Hepatocyte (in vitro differentiated cells): Measurements from ENCODE around the gene ZNF77. TPM values are rescaled to one million over a fixed set of nuclear protein-coding genes. Genes with fewer than 3 reads are reported as not detected.
A peak's percentile ranks its signal among the peaks of the same experiment; 100 is the strongest.
"Not testable (repeated sequence)": the region's sequence is repeated elsewhere in the genome, so short reads cannot be mapped to it uniquely, and the experiment has no call there.

ENCODE experiments used
- DNase-seq: peaks from one replicate; pipeline ENCODE4 v3.0.0-alpha.2; 2016; ENCODE audit warnings: low spot score
- H2AFZ ChIP-seq: fragments of 200-600 bp; sonication (generic); 2 replicates; pipeline ENCODE4 v1.6.0; 2016; ENCODE audit warnings: antibody characterized with exemption, mild to moderate bottlenecking
- H3K27ac ChIP-seq: fragments of 200-600 bp; sonication (generic); 2 replicates; pipeline ENCODE4 v1.5.1; 2016; ENCODE audit warnings: mild to moderate bottlenecking
- H3K27me3 ChIP-seq: fragments of 200-600 bp; sonication (generic); 2 replicates; pipeline ENCODE4 v1.6.1; 2016
- H3K36me3 ChIP-seq: fragments of 200-600 bp; sonication (generic); replicated peaks from 2 replicates; pipeline ENCODE4 v1.5.1; 2016; ENCODE audit warnings: low read depth; ENCODE audit not compliant: insufficient read depth
- H3K4me1 ChIP-seq: fragments of 200-600 bp; sonication (generic); 2 replicates; pipeline ENCODE4 v1.5.1; 2016; ENCODE audit warnings: mild to moderate bottlenecking, moderate library complexity; ENCODE audit not compliant: insufficient read depth
- H3K4me2 ChIP-seq: fragments of 200-600 bp; sonication (generic); 2 replicates; pipeline ENCODE4 v1.6.0; 2016
- H3K4me3 ChIP-seq: fragments of 200-600 bp; sonication (generic); 2 replicates; pipeline ENCODE4 v1.5.1; 2016; ENCODE audit warnings: mild to moderate bottlenecking
- H3K79me2 ChIP-seq: fragments of 200-600 bp; sonication (generic); 2 replicates; pipeline ENCODE4 v1.6.0; 2017; ENCODE audit warnings: mild to moderate bottlenecking
- H3K9me2 ChIP-seq: fragments of 200-600 bp; sonication (generic); replicated peaks from 2 replicates; pipeline ENCODE4 v1.6.0; 2017; ENCODE audit warnings: mild to moderate bottlenecking; ENCODE audit not compliant: insufficient read depth
- H3K9me3 ChIP-seq: fragments of 200-600 bp; sonication (generic); 2 replicates; pipeline ENCODE4 v1.5.1; 2016; ENCODE audit warnings: low read depth, mild to moderate bottlenecking
- H4K20me1 ChIP-seq: fragments of 200-600 bp; sonication (generic); 2 replicates; pipeline ENCODE4 v1.6.0; 2016; ENCODE audit warnings: mild to moderate bottlenecking; ENCODE audit not compliant: insufficient read depth, poor library complexity, severe bottlenecking
- EZH2 ChIP-seq: fragments of 200-600 bp; sonication (generic); IDR thresholded peaks from 2 replicates; pipeline ENCODE4 v1.6.1; 2016; ENCODE audit warnings: antibody characterized with exemption, mild to moderate bottlenecking, borderline replicate concordance
- EZH2phosphoT487 ChIP-seq: fragments of 200-600 bp; sonication (generic); IDR thresholded peaks from one replicate; pipeline ENCODE4 v1.6.1; 2018; ENCODE audit warnings: antibody characterized with exemption, mild to moderate bottlenecking, low read depth, moderate library complexity; ENCODE audit not compliant: unreplicated experiment, severe bottlenecking
- WGBS: methylation state at CpG from one replicate; pipeline ENCODE4 v1.1.6; 2016; ENCODE audit warnings: low lambda C conversion rate; ENCODE audit errors: missing lambda C conversion rate; 5-methylcytosine and 5-hydroxymethylcytosine counted together
- polyA plus RNA-seq: library from polyadenylated mRNA; unstranded; fragments of >200 nt; fragmentation: Nextera tagmentation; extraction: Ambion mirVana; gene quantifications from 2 replicates; pipeline ENCODE4 v1.2.1, GENCODE V29; 2016
- total RNA-seq: library from RNA; depleted of rRNA; stranded (reverse); fragments of >200 nt; gene quantifications from 2 replicates; pipeline ENCODE4 v1.2.3, GENCODE V29; 2014
- TF ChIP-seq, protein P1 (sequence below): fragments of 200-600 bp; sonication (generic); IDR thresholded peaks from 2 replicates; pipeline ENCODE4 v1.5.1; 2016; ENCODE audit warnings: antibody characterized with exemption, mild to moderate bottlenecking; ENCODE audit not compliant: poor library complexity

ZNF77 gene
- total RNA-seq (3.3 and 3.4 TPM in 2 replicates), polyA plus RNA-seq (1.8 and 2.2 TPM in 2 replicates)

DNA sequence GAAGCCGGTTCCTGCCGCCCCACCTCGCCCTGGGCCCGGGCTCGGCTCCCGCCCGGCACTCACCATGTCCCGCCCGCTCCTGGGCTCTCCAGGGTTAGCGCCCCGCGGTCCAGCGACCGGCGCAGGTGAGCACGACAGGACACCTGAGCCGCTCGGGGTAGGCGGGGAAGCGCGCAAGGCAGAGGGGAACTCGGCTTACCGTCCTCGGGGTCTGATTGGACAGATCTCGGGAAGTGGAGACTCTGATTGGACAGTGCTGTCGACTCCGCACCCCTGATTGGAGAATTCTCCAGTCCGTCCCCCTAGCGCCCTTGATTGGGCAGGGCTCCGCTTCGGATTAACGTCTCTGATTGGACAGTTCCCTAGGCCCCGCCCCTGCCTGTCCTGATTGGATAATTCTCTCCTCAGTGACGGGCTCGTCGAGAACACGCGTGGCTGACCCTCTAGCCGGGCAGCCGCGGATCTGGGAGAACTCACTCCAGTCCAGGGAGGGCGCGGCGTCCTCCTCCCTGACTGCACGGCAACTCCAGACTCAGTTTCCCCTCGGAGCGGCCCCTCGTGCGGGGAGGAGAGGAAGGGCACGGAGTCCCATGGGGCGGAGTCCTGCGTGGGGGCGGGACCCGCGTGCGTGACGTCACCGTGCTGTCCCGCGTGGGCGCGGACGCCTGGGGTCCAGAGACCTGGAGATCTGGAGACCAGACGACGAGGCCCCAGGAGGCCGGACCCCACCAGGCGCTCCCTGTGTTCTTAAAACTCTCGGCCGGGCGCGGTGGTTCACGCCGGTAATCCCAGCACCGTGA is at the start of gene ZNF77:
Gene ZNF77, minus strand, starts transcription at position 197 of the 800 bp plus-strand sequence. Its CDS starts 131 bp downstream, at position 66.
- H3K27me3 ChIP-seq: no peaks in the 10 kb centered on the region
- WGBS: 3% methylated on average over 58 of the region's 74 CpGs
- no peaks in the 10 kb centered on the region for H3K36me3 ChIP-seq
- no peak for TF ChIP-seq EZH2
- TF ChIP-seq, protein P1, sequence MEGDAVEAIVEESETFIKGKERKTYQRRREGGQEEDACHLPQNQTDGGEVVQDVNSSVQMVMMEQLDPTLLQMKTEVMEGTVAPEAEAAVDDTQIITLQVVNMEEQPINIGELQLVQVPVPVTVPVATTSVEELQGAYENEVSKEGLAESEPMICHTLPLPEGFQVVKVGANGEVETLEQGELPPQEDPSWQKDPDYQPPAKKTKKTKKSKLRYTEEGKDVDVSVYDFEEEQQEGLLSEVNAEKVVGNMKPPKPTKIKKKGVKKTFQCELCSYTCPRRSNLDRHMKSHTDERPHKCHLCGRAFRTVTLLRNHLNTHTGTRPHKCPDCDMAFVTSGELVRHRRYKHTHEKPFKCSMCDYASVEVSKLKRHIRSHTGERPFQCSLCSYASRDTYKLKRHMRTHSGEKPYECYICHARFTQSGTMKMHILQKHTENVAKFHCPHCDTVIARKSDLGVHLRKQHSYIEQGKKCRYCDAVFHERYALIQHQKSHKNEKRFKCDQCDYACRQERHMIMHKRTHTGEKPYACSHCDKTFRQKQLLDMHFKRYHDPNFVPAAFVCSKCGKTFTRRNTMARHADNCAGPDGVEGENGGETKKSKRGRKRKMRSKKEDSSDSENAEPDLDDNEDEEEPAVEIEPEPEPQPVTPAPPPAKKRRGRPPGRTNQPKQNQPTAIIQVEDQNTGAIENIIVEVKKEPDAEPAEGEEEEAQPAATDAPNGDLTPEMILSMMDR: no peak
- TF ChIP-seq EZH2phosphoT487: no peak
- no peaks in the 10 kb centered on the region for H3K4me1 ChIP-seq
- peak; percentile 99 for DNase-seq
- H3K9me3 ChIP-seq: no peaks in the 10 kb centered on the region
- H2AFZ ChIP-seq: peak within 1 kb of the TSS; percentile 83
- H3K27ac ChIP-seq: peak within 1 kb of the TSS; percentile 88
- peak within 1 kb of the TSS; percentile 64 for H3K4me3 ChIP-seq
- H3K79me2 ChIP-seq: peaks cover 22% of the 10 kb centered on the region
- no peaks in the 10 kb centered on the region for H3K9me2 ChIP-seq
- peak within 1 kb of the TSS; percentile 87 for H3K4me2 ChIP-seq
- H4K20me1 ChIP-seq: no peaks in the 10 kb centered on the region

DNA sequence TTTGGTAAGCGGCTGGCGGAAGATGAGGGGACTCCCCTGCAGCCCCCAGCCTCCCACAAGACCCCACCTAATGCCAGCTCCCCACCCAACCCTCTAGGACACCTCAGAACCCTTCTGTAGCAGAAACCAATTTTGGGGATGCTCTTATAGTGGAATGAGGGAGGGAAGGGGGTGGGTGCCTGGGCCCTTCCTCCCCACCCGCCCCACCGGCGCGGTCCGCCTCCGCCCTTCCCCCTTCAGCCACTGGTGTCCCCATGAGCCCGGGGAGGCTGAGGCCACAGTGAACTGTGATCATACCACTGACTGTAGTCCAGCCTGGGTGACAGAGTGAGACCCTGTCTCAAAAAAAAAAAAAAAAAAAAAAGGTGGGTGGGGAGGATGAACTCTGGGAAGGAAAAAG is 48.8 kb upstream of the ZNF77 start:
- Histone ChIP-seq H3K36me3 (no peaks in the 10 kb centered on the region), H3K4me3 (no peak overlapping the region), H2AFZ (no peak overlapping the region), H3K27ac (no peak overlapping the region), H4K20me1 (no peaks in the 10 kb centered on the region), H3K27me3 (no peaks in the 10 kb centered on the region), H3K4me2 (no peak overlapping the region), H3K4me1 (no peaks in the 10 kb centered on the region), H3K9me2 (no peaks in the 10 kb centered on the region), H3K79me2 (no peaks in the 10 kb centered on the region), H3K9me3 (no peaks in the 10 kb centered on the region)
- no peak for DNase-seq
- TF ChIP-seq, protein P1: no peak
- TF ChIP-seq EZH2phosphoT487 (no peak), EZH2 (no peak)
- 83% methylated on average over 1 of the region's 9 CpGs for WGBS

DNA sequence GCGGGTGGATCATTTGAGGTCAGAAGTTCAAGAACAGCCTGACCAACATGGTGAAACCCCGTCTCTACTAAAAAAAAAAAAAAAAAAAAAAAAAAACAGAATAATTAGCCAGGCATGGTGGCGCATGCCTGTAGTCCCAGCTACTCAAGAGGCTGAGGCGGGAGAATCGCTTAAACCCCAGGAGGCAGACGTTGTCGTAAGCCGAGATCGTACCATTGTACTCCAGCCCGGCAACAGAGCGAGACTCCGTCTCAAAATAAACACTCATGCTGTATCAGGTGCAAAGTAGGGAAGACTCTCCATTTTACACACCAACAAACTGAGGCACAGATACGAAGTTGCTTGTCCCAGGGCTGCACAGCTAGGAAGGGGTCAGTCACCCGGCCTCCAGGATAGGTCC is 48.2 kb upstream of the ZNF77 start:
- H3K9me2 ChIP-seq: no peaks in the 10 kb centered on the region
- H3K79me2 ChIP-seq: no peaks in the 10 kb centered on the region
- 69% methylated on average over 14 of the region's 14 CpGs for WGBS
- H3K36me3 ChIP-seq: no peaks in the 10 kb centered on the region
- no peak overlapping the region for H2AFZ ChIP-seq
- no peak overlapping the region for H3K27ac ChIP-seq
- no peaks in the 10 kb centered on the region for H4K20me1 ChIP-seq
- TF ChIP-seq EZH2: no peak
- no peak for TF ChIP-seq EZH2phosphoT487
- TF ChIP-seq, protein P1: no peak
- H3K4me2 ChIP-seq: no peak overlapping the region
- no peak overlapping the region for H3K4me3 ChIP-seq
- no peaks in the 10 kb centered on the region for H3K9me3 ChIP-seq
- H3K4me1 ChIP-seq: no peaks in the 10 kb centered on the region
- no peaks in the 10 kb centered on the region for H3K27me3 ChIP-seq
- DNase-seq: no peak

DNA sequence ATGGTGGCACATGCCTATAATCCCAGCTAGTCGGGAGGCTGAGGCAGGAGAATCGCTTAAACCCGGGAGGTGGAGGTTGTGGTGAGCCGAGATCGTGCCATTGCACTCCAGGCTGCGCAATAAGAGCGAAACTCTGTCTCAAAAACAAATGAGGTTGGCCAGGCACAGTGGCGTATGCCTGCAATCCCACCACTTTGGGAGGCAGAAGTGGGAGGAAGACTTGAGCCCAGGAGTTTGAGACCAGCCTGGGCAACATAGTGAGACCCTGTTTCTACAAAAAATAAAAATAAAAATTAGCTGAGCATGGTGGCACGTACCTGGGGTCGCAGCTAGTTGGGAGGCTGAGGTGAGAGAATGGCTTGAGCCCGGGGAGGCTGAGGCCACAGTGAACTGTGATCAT is 47.6 kb upstream of the ZNF77 start:
- DNase-seq, H4K20me1 ChIP-seq, H3K4me3 ChIP-seq, H3K9me2 ChIP-seq, H3K9me3 ChIP-seq, H2AFZ ChIP-seq, H3K79me2 ChIP-seq, H3K4me1 ChIP-seq, H3K27ac ChIP-seq, H3K4me2 ChIP-seq, H3K36me3 ChIP-seq, H3K27me3 ChIP-seq: not testable (repeated sequence)
- WGBS: 98% methylated on average over 11 of the region's 11 CpGs
